ENCODE results near the gene ENKUR.

Gene ENKUR

GRCh38 chr10:25026463-25026862 lies 10.5 kb upstream of the ENKUR start:
- no peak overlapping the region for H3K4me3 ChIP-seq (ENCODE audit: low read depth, low read length, poor library complexity, severe bottlenecking)
- H3K9ac ChIP-seq (ENCODE audit: low read length): no peak overlapping the region
- H3K4me1 ChIP-seq (ENCODE audit: insufficient read depth, low read length, severe bottlenecking): no peaks in the 10 kb centered on the region
- H3K9me3 ChIP-seq (ENCODE audit: low read length): no peaks in the 10 kb centered on the region
- no peaks in the 10 kb centered on the region for H3K79me2 ChIP-seq (ENCODE audit: insufficient read depth, low read length)
- H3K4me2 ChIP-seq (ENCODE audit: low read length): no peak overlapping the region
- H3F3A ChIP-seq (ENCODE audit: insufficient read depth, low read length): no peaks in the 10 kb centered on the region
- no peak overlapping the region for H2AFZ ChIP-seq (ENCODE audit: low read length)
- no peak for TF ChIP-seq CTCF (IDR thresholded peaks at IDR 0.05; ENCODE audit: low read length)
- no peak for TF ChIP-seq EZH2 (IDR thresholded peaks at IDR 0.05; ENCODE audit: borderline replicate concordance, low read length)
- no peaks in the 10 kb centered on the region for H4K20me1 ChIP-seq (ENCODE audit: insufficient read depth, low read length)
- no peaks in the 10 kb centered on the region for H3K36me3 ChIP-seq (ENCODE audit: insufficient read depth, low read length)
- no peaks in the 10 kb centered on the region for H3K9me2 ChIP-seq (ENCODE audit: low read depth, low read length)
- no peak overlapping the region for H3K27ac ChIP-seq (ENCODE audit: low read depth, low read length, poor library complexity, severe bottlenecking)
- no peaks in the 10 kb centered on the region for H3K27me3 ChIP-seq (ENCODE audit: insufficient read depth, low read length)

- Histone ChIP-seq H3K4me1 (ENCODE audit: insufficient read depth, low read length, severe bottlenecking) (no peaks in the 10 kb centered on the region), H3K36me3 (ENCODE audit: insufficient read depth, low read length) (no peaks in the 10 kb centered on the region), H3K27ac (ENCODE audit: low read depth, low read length, poor library complexity, severe bottlenecking) (no peak overlapping the region), H2AFZ (ENCODE audit: low read length) (no peak overlapping the region), H3K4me2 (ENCODE audit: low read length) (no peak overlapping the region), H3K27me3 (ENCODE audit: insufficient read depth, low read length) (no peaks in the 10 kb centered on the region), H3K9me3 (ENCODE audit: low read length) (no peaks in the 10 kb centered on the region), H4K20me1 (ENCODE audit: insufficient read depth, low read length) (no peaks in the 10 kb centered on the region), H3K4me3 (ENCODE audit: low read depth, low read length, poor library complexity, severe bottlenecking) (no peak overlapping the region), H3K9me2 (ENCODE audit: low read depth, low read length) (no peaks in the 10 kb centered on the region), H3K9ac (ENCODE audit: low read length) (no peak overlapping the region), H3K79me2 (ENCODE audit: insufficient read depth, low read length) (no peaks in the 10 kb centered on the region), H3F3A (ENCODE audit: insufficient read depth, low read length) (no peaks in the 10 kb centered on the region)
- TF ChIP-seq EZH2 (IDR thresholded peaks at IDR 0.05; ENCODE audit: borderline replicate concordance, low read length) (no peak), CTCF (IDR thresholded peaks at IDR 0.05; ENCODE audit: low read length) (no peak)
Observed at GRCh38 chr10:25024528-25024927, 8.6 kb upstream of the ENKUR start.

- no peaks in the 10 kb centered on the region for H3K79me2 ChIP-seq (ENCODE audit: insufficient read depth, low read length)
- no peaks in the 10 kb centered on the region for H3F3A ChIP-seq (ENCODE audit: insufficient read depth, low read length)
- no peaks in the 10 kb centered on the region for H3K4me1 ChIP-seq (ENCODE audit: insufficient read depth, low read length, severe bottlenecking)
- H3K36me3 ChIP-seq (ENCODE audit: insufficient read depth, low read length): no peaks in the 10 kb centered on the region
- no peaks in the 10 kb centered on the region for H3K9me3 ChIP-seq (ENCODE audit: low read length)
- H3K4me3 ChIP-seq (ENCODE audit: low read depth, low read length, poor library complexity, severe bottlenecking): no peak overlapping the region
- no peak overlapping the region for H3K27ac ChIP-seq (ENCODE audit: low read depth, low read length, poor library complexity, severe bottlenecking)
- no peak for TF ChIP-seq CTCF (IDR thresholded peaks at IDR 0.05; ENCODE audit: low read length)
- H2AFZ ChIP-seq (ENCODE audit: low read length): no peak overlapping the region
- no peaks in the 10 kb centered on the region for H4K20me1 ChIP-seq (ENCODE audit: insufficient read depth, low read length)
- H3K27me3 ChIP-seq (ENCODE audit: insufficient read depth, low read length): no peaks in the 10 kb centered on the region
- no peaks in the 10 kb centered on the region for H3K9me2 ChIP-seq (ENCODE audit: low read depth, low read length)
- H3K9ac ChIP-seq (ENCODE audit: low read length): no peak overlapping the region
- H3K4me2 ChIP-seq (ENCODE audit: low read length): no peak overlapping the region
Observed at GRCh38 chr10:25023278-25023677, 7.3 kb upstream of the ENKUR start.

Data from OCI-LY1 (cell line).